ENCODE results near the gene FBXW9. TPM values are rescaled to one million over a fixed set of nuclear protein-coding genes. Genes with fewer than 3 reads are reported as not detected.

The FBXW9 gene
- total RNA-seq, 1 experiment from 2014 or later: 14.0 TPM

DNA sequence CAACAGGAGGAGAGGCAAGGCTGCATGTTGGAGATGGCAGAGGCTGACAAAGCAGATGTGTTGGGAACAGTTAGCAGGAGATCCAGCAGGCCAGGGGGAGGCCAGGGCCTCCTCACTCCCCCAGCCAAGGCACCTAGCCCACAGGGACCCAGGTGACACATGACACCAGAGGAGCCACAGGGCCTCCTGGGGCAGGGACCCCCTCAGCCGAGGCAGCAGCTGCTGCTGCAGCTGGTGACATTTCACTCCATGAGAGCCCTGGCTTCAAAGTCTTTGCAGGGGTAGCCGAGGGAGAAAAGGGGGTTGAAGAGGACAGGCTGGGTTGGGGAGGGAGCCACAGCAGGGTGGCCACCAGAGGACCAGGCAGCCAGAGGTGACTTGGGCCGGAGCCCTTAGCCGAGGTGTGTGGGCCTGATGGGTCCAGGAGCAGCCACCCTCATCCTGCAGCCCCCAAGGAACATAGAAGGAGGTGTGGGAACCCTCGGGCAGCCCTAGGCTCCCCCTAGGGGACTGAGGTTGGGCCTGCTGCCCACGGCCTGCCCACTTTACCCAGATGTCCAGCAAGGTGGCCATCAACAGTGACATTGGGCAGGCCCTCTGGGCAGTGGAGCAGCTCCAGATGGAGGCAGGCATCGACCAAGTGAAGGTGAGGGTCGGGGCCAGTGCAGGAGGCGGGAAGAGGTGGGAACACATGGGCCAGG is 8.8 kb downstream of the FBXW9 start, which contains the start of gene GNG14:
Gene GNG14, plus strand, starts transcription at position 503 of the 701 bp plus-strand sequence. Its CDS starts 51 bp downstream, at position 554.
- RAD21 ChIA-PET (ENCODE audit: low non-redundant PET in 1 of 2, low total read pairs in 2 of 2, uncharacterized antibody in 2 of 2, unreplicated experiment in 2 of 2): no interaction called here
- POLR2A ChIA-PET: no interaction called here
- H3K9ac ChIP-seq (ENCODE audit: low read length): no peak within 1 kb of the TSS
- no peak for DNase-seq (ENCODE audit: low read depth, low spot score)
- no peaks in the 10 kb centered on the region for H3K27me3 ChIP-seq (ENCODE audit: insufficient read depth, low read length)
- no peaks in the 10 kb centered on the region for H3K9me2 ChIP-seq (ENCODE audit: insufficient read depth)
- H3K9me3 ChIP-seq (ENCODE audit: control insufficient read depth in 1 of 2, insufficient read depth in 1 of 2, low read depth in 1 of 2, low read length in 2 of 2): no peaks in the 10 kb centered on the region
- no peak for TF ChIP-seq CBX3 (IDR thresholded peaks at IDR 0.05; ENCODE audit: low read depth)
- TF ChIP-seq EZH2phosphoT487 (IDR thresholded peaks at IDR 0.05; ENCODE audit: borderline replicate concordance): no peak
- TF ChIP-seq, protein P1, sequence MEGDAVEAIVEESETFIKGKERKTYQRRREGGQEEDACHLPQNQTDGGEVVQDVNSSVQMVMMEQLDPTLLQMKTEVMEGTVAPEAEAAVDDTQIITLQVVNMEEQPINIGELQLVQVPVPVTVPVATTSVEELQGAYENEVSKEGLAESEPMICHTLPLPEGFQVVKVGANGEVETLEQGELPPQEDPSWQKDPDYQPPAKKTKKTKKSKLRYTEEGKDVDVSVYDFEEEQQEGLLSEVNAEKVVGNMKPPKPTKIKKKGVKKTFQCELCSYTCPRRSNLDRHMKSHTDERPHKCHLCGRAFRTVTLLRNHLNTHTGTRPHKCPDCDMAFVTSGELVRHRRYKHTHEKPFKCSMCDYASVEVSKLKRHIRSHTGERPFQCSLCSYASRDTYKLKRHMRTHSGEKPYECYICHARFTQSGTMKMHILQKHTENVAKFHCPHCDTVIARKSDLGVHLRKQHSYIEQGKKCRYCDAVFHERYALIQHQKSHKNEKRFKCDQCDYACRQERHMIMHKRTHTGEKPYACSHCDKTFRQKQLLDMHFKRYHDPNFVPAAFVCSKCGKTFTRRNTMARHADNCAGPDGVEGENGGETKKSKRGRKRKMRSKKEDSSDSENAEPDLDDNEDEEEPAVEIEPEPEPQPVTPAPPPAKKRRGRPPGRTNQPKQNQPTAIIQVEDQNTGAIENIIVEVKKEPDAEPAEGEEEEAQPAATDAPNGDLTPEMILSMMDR (IDR thresholded peaks at IDR 0.05 in 2 of 3, conservative IDR thresholded peaks at IDR 0.05 in 1 of 3; ENCODE audit: borderline replicate concordance in 1 of 3, insufficient read depth in 1 of 3, low read depth in 2 of 3, low read length in 2 of 3): no peak
- TF ChIP-seq EGR1 (IDR thresholded peaks at IDR 0.05; ENCODE audit: low read depth): no peak
- no peak for TF ChIP-seq TCF7L2 (IDR thresholded peaks at IDR 0.05; ENCODE audit: borderline replicate concordance, extremely low read depth, insufficient read depth, insufficient read length)
- TF ChIP-seq, protein P2, sequence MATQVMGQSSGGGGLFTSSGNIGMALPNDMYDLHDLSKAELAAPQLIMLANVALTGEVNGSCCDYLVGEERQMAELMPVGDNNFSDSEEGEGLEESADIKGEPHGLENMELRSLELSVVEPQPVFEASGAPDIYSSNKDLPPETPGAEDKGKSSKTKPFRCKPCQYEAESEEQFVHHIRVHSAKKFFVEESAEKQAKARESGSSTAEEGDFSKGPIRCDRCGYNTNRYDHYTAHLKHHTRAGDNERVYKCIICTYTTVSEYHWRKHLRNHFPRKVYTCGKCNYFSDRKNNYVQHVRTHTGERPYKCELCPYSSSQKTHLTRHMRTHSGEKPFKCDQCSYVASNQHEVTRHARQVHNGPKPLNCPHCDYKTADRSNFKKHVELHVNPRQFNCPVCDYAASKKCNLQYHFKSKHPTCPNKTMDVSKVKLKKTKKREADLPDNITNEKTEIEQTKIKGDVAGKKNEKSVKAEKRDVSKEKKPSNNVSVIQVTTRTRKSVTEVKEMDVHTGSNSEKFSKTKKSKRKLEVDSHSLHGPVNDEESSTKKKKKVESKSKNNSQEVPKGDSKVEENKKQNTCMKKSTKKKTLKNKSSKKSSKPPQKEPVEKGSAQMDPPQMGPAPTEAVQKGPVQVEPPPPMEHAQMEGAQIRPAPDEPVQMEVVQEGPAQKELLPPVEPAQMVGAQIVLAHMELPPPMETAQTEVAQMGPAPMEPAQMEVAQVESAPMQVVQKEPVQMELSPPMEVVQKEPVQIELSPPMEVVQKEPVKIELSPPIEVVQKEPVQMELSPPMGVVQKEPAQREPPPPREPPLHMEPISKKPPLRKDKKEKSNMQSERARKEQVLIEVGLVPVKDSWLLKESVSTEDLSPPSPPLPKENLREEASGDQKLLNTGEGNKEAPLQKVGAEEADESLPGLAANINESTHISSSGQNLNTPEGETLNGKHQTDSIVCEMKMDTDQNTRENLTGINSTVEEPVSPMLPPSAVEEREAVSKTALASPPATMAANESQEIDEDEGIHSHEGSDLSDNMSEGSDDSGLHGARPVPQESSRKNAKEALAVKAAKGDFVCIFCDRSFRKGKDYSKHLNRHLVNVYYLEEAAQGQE (IDR thresholded peaks at IDR 0.05; ENCODE audit: low read depth): no peak
- H3K27ac ChIP-seq (ENCODE audit: low read depth, low read length): no peak within 1 kb of the TSS
- H3K36me3 ChIP-seq (ENCODE audit: control insufficient read depth in 1 of 2, insufficient read depth in 2 of 2, low read length in 2 of 2): no peaks in the 10 kb centered on the region
- CTCF ChIA-PET: no interaction called here
- H3K4me1 ChIP-seq (ENCODE audit: control insufficient read depth in 1 of 2, insufficient read depth in 2 of 2, low read length in 2 of 2): peaks cover under 1 to 3% of the 10 kb centered on the region in 2 experiments; a peak in 2 of 4 replicates
- H3K79me2 ChIP-seq (ENCODE audit: insufficient read depth, low read length): no peaks in the 10 kb centered on the region
- no peak within 1 kb of the TSS for H3K4me2 ChIP-seq (ENCODE audit: low read length)
- no peak within 1 kb of the TSS for H3K4me3 ChIP-seq (replicated peaks in 1 of 2; ENCODE audit: low read depth in 1 of 2, low read length in 2 of 2)
- intact Hi-C loops (cut with micrococcal nuclease): no loop called here
- peak; percentile 17; the same call in 1 of the 2 replicates for ATAC-seq
- H2AFZ ChIP-seq (ENCODE audit: low read depth, low read length, poor library complexity, severe bottlenecking): no peak within 1 kb of the TSS
- no TSS peak for BruUV-seq (replicated peaks)
- H4K20me1 ChIP-seq (ENCODE audit: insufficient read depth): no peaks in the 10 kb centered on the region
